ENCODE results near the gene CAPZA1. TPM values are rescaled to one million over a fixed set of nuclear protein-coding genes. Genes with fewer than 3 reads are reported as not detected.

Gene CAPZA1
- total RNA-seq, 2 donors from 2014 or later: 87.3 to 144 TPM

GRCh38 chr1:112672009-112672408 lies 52.4 kb downstream of the CAPZA1 start:
- Histone ChIP-seq H3K27me3 (replicated peaks; ENCODE audit: insufficient read depth) (no peaks in the 10 kb centered on the region), H3K4me1 (ENCODE audit: control insufficient read depth in 1 of 2, low read depth in 2 of 2) (peaks cover 11 to 24% of the 10 kb centered on the region in 2 donors), H3K4me3 (no peak overlapping the region), H3K27ac (no peak overlapping the region), H3K9me3 (no peaks in the 10 kb centered on the region), H3K36me3 (peaks cover 20% of the 10 kb centered on the region)
- ATAC-seq (ENCODE audit: insufficient number of reproducible peaks, low FRiP score, low read depth) (no peak), DNase-seq (ENCODE audit: low spot score) (no peak)
- no peak for TF ChIP-seq CTCF (IDR thresholded peaks at IDR 0.05)

- DNase-seq (ENCODE audit: low spot score) (no peak), ATAC-seq (ENCODE audit: insufficient number of reproducible peaks, low FRiP score, low read depth) (no peak)
- Histone ChIP-seq H3K36me3 (peaks cover 13% of the 10 kb centered on the region), H3K4me1 (ENCODE audit: control insufficient read depth in 1 of 2, low read depth in 2 of 2) (peaks cover 11 to 24% of the 10 kb centered on the region in 2 donors), H3K4me3 (no peak overlapping the region), H3K27ac (peak overlapping the region; percentile 11 to 86), H3K27me3 (replicated peaks; ENCODE audit: insufficient read depth) (no peaks in the 10 kb centered on the region), H3K9me3 (no peaks in the 10 kb centered on the region)
- no peak for TF ChIP-seq CTCF (IDR thresholded peaks at IDR 0.05)
Measured at GRCh38 chr1:112672842-112673241, 53.2 kb downstream of the CAPZA1 start.

DNA sequence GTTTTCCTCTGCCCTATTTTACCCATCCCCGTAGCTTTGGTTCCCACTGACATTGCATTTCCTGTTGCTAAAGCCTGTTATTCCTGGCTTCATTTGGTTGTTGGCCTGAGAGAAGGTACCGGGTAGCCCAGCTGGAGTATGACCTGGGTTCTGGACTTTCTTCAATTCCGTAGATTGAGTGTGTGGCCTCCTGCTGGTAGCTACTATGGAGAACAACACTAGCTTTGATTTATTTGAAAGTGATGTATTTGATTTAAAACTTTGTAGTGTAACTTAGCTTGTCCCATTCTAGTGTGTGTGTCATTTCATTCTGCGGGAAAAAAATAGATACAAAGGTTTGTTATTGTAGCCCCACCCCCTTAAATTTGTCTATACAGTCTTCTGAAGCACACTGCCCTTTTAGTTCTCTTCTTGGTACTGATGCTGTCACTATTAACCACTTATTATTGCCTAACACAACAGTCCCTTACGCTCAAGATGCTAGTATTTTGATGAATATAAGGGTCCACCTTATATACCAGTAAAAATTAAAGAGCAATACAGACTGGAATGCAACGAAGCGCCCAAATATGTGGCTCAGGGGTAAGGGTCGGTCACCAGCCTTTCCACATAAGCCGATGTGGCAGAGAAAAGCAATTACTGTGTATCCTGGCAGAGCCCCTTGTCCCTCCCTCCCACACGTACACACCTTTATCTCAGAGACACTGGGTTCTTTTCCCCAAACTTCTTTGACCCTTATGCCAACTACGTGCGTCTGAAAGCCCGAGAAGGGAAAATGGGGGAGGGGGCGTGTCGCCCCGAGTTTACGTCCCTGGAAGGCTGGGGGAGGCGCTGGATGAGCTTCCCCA lies 54.2 kb downstream of the CAPZA1 start:
- peaks cover 6% of the 10 kb centered on the region for H3K36me3 ChIP-seq
- no peaks in the 10 kb centered on the region for H3K27me3 ChIP-seq (replicated peaks; ENCODE audit: insufficient read depth)
- TF ChIP-seq CTCF (IDR thresholded peaks at IDR 0.05): peak; percentile 54
- peak overlapping the region; percentile 75 to 86 for H3K27ac ChIP-seq
- ATAC-seq (ENCODE audit: insufficient number of reproducible peaks, low FRiP score, low read depth): peak; percentile 63
- H3K4me3 ChIP-seq: peak overlapping the region; percentile 95
- H3K4me1 ChIP-seq (ENCODE audit: control insufficient read depth in 1 of 2, low read depth in 2 of 2): peaks cover 11 to 24% of the 10 kb centered on the region in 2 donors
- no peak for DNase-seq (ENCODE audit: low spot score)
- H3K9me3 ChIP-seq: no peaks in the 10 kb centered on the region

DNA sequence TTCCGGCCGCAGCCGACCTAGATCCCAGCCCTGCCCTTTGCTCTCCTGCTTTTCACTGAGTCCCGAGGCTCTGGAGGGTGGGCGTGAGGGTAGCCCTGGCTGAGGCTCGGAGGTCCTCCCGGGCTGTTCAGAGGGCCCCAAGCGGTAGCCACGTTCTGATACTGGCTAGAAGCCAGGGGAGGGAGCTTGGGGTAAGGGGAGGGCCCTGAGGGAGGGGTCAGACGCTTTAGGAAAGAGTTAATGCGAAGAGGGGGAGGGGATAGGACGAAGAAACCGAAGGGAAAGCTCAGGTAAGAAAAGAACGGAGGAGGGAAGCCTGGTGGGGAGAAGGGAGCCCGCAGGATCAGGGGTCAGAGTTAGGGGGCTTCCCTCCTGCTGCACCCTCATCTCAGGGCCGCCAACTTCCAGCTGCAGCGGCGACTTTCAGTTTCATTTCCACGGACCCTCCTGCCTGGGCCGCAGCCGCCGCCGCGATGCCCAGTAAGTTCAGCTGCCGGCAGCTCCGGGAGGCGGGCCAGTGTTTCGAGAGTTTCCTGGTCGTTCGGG lies 54.9 kb downstream of the CAPZA1 start, which contains the start of gene MOV10:
Gene MOV10 (plus strand): TSS at position 220 of the 546 bp plus-strand sequence. CDS start 254 bp downstream, at position 474.
- H3K4me1 ChIP-seq (ENCODE audit: control insufficient read depth in 1 of 2, low read depth in 2 of 2): peaks cover 11 to 24% of the 10 kb centered on the region in 2 donors
- no peaks in the 10 kb centered on the region for H3K9me3 ChIP-seq
- H3K27me3 ChIP-seq (replicated peaks; ENCODE audit: insufficient read depth): no peaks in the 10 kb centered on the region
- no peak for TF ChIP-seq CTCF (IDR thresholded peaks at IDR 0.05)
- ATAC-seq (ENCODE audit: insufficient number of reproducible peaks, low FRiP score, low read depth) (peak; percentile 62), DNase-seq (ENCODE audit: low spot score) (no peak)
- peak within 1 kb of the TSS; percentile 95 for H3K4me3 ChIP-seq
- peak within 1 kb of the TSS; percentile 75 to 86 for H3K27ac ChIP-seq
- H3K36me3 ChIP-seq: peaks cover 5% of the 10 kb centered on the region

- DNase-seq (ENCODE audit: low spot score): no peak
- ATAC-seq (ENCODE audit: insufficient number of reproducible peaks, low FRiP score, low read depth): no peak
- Histone ChIP-seq H3K27ac (peak overlapping the region; percentile 75 to 86), H3K27me3 (replicated peaks; ENCODE audit: insufficient read depth) (no peaks in the 10 kb centered on the region), H3K9me3 (no peaks in the 10 kb centered on the region), H3K4me3 (peak overlapping the region; percentile 95), H3K4me1 (ENCODE audit: control insufficient read depth in 1 of 2, low read depth in 2 of 2) (peaks cover 11 to 24% of the 10 kb centered on the region in 2 donors), H3K36me3 (no peaks in the 10 kb centered on the region)
- no peak for TF ChIP-seq CTCF (IDR thresholded peaks at IDR 0.05)
Measured at GRCh38 chr1:112674986-112675727, 55.5 kb downstream of the CAPZA1 start.

All from thoracic aorta (tissue), 2 donors.